ENCODE results near the gene PTPRE.

The PTPRE gene

GRCh38 chr10:127882801-127883459 is 24.0 kb upstream of the PTPRE start:
- DNase-seq (ENCODE audit: low spot score): no peak

DNA sequence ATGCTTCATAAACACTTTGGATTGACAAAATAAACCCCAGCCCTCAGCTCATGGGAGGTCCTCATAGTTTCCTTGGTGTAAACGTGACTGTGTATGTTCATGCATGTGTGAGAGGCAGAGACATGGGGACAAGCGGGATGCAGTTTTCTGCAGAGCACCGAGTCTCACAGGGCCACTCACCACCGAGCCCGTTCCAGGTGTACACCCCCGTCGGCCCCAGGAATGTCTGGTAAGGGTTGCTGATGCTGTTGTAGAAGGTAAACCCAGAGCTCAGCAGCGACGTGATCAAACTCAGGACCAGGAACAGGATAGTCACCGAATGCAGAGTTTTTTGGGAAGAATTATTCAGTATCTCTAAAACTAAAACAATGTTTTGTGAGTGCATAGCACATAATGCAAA is 23.4 kb upstream of the PTPRE start:
- no peak for DNase-seq (ENCODE audit: low spot score)

DNA sequence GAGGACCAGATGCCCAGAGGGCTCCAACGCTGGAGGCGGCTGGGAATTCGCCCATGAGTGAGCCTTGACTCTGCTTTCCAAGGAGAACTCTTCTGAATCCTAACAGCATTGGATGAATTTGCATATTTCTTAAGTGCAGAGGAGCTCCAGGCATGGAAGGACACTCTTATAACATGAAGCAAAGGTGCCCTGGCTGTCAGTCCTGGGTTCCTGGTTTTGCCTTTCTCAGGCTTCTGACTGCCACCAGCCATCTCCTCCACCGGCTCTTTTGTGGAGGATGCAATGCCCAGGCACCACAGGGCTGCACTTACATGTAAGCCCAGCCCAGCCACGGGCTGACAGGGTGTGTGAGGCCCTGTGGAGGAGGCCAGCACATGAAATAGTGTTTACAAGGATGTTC is 22.4 kb upstream of the PTPRE start:
- no peak for DNase-seq (ENCODE audit: low spot score)

DNA sequence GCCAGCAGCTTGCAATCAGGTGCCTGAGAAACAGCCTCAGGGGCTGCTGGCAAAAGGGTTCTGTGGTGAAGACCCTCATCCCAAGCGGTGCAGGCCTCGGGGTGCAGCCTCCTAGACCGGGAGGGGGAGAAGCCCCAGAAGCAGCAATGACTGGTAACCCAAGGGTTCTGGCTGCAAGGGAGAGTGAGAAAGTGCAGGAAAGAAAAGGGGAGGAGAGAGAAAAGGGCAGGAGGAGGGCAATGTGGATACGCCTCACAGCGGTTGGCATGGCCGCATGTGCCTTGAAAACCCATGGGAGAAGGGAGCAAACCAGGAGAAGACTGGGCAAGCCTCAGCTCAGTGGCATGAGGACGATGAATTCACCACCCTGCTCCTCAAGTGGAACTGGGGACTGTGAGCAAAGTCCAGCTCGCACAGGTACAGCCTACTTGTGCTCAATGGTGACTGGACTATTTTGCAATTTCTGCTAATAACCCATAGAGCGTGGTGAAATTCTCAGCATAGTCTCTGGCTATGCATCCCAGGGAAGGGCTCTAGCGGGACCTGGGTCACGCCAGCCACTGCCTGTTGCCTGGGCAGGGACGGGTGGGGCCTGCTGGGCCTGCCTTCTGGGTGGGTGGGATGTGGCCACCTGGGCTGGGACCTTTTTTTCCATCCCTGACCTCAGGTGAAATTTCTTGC is 20.4 kb upstream of the PTPRE start:
- DNase-seq (ENCODE audit: low spot score): no peak

GRCh38 chr10:127887541-127888415 is 19.1 kb upstream of the PTPRE start:
- no peak for DNase-seq (ENCODE audit: low spot score)

DNA sequence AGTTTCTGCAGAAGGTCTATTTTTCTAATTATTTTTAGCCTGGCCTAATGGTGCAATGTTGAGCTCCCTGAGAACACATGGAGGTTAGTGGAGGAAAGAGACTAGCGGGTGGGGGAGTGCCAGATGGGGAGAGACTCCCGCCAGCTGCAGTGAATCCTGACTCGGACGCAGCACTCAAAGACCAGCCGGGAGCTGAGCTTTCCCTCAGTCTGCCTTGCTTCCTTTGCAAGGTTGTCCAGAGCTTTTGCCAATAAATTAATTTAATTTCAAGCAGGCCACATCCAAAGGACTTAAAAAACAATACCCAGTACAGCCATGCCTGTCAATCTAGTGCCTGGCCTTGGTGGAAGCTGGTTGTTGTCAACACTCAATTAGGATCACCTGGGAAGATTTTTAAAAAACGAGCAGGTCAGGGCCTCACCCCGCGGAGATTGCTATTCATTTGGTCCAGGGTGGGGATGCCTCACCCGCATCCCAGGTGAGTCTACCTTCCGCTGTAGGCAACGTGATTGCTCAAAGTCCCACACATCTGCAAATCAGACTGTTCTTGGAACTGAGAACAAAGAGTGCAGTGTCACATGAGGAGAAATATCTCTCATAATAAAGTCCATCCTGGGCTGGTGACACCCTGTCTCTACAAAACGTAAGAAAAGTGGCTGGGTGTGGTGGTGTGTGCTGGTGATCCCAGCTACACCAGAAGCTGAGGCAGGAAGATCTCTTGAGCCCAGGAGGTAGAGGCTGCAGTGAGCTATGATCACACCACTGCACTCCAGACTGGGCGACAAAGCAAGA is 18.2 kb upstream of the PTPRE start:
- no peak for DNase-seq (ENCODE audit: low spot score)

DNA sequence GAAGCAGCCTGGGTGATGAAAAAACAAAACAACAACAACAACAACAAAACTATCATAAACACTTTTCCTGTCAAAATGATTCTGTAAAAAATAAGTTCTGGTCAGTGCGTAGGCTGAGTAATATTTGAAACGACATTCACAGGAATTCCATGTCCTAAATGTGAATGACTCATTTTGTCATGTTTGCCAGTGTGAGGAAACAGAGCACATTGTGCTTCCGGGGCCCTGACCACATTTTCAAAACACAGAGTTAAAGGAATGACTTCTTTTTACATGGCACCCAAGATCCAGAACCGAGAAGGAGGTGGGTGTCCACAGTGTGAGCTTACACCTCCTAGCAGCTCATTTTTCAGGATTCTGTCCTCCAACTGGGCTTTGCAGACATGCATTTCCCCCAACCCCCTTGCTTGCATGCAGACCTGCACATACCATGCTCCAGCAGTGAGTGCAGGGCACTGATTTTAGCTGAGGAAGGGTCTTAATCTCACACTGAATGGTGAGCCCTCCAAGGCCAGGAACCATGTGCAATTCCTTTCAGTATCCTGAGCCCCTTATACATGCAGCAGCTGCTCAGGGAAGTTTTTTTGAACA is 17.2 kb upstream of the PTPRE start:
- DNase-seq (ENCODE audit: low spot score): no peak

GRCh38 chr10:127890216-127890615 is 16.7 kb upstream of the PTPRE start:
- no peak for DNase-seq (ENCODE audit: low spot score)

GRCh38 chr10:127890832-127891334 is 16.0 kb upstream of the PTPRE start:
- DNase-seq (ENCODE audit: low spot score): no peak

- DNase-seq (ENCODE audit: low spot score): no peak
These were observed 14.2 kb upstream of the PTPRE start, which contains the start of gene CLRN3 for GRCh38 chr10:127892743-127893142. Gene CLRN3, minus strand, starts transcription at chr10:127892941. Its CDS starts 157 bp downstream, at chr10:127892784.

DNA sequence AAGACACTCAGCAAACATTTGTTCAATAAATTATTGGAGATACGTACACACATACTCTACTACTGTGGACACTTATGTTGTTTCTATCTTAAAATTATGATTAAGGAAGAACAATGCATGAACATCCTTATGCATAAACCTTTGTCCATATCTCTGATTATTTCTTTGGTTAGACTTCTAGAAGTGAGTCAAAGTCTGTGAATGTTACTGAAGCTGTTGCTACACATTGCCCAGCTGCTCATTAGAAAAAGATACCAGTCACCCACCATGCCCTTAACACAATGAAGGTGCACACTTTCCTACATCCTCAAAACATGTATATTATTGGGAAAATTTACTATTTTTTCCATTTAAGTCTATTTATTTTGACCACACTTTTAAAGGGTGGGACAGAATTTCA is 12.8 kb upstream of the PTPRE start:
- DNase-seq (ENCODE audit: low spot score): no peak

DNA sequence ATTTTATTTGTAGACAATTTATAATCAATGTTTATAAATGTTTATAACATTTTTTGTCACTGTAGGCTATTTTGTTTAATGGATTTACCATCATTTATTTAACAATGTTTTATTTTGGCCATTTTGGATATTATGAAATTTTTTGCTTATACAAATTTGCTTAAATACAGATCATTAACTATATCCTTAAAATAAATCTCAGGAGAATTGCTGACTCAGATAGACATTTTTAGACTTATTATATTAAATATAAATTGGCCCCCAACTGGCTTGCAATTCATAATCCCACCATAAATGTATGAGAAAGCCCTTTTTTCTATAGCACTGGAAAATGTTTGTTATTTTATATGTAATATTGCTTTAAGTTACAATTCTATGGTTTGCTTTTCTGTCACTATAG is 10.3 kb upstream of the PTPRE start:
- DNase-seq (ENCODE audit: low spot score): no peak

DNA sequence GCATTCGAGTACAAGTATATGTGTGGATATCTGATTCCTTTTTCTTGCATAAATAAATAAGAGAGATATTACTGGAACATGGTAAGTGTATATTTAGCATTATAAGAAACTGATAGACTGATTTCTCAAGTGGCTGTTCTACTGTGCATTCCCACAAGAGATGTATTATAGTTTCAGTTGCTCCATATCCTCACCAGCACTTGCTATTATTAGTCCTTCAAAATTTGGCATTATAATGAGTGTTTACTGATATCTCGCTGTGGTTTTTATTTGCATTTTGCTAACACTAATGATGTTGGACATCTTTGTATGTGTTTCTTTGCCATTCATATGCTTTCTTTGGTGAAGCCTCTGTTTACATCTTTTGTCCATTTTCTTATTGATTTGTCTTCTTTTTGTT is 9.7 kb upstream of the PTPRE start:
- no peak for DNase-seq (ENCODE audit: low spot score)

DNA sequence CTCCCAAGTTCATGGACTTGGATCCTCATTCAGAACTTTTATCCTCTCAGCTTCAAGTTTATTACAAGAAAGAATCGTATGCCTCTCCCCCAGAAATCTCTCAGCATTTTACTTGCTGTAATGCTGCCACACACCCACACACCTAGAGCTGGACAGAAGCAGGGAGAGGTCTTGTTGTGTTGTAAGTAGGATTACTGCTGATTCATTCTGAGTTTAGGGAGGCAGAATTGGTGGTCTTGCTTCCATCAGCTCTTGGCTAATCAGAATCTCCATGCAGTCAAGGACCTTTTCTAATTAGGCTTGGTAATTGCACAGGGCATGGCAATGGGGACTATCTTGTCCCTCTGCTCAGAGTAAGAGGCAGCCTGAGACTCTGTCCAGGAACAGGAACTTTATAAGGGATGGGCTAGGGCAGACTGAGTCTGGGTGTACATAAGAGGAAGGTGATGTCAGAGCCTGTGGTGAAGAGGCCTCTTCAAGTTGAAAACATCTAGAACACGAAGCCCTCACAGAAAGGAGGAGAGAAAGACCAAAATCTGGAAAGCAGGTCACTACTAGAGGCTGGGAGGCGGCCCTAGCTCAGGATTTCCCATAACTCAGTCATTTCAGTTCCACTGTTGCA is 7.0 kb upstream of the PTPRE start:
- no peak for DNase-seq (ENCODE audit: low spot score)

GRCh38 chr10:127903789-127904188 is 3.1 kb upstream of the PTPRE start:
- no peak for DNase-seq (ENCODE audit: low spot score)

DNA sequence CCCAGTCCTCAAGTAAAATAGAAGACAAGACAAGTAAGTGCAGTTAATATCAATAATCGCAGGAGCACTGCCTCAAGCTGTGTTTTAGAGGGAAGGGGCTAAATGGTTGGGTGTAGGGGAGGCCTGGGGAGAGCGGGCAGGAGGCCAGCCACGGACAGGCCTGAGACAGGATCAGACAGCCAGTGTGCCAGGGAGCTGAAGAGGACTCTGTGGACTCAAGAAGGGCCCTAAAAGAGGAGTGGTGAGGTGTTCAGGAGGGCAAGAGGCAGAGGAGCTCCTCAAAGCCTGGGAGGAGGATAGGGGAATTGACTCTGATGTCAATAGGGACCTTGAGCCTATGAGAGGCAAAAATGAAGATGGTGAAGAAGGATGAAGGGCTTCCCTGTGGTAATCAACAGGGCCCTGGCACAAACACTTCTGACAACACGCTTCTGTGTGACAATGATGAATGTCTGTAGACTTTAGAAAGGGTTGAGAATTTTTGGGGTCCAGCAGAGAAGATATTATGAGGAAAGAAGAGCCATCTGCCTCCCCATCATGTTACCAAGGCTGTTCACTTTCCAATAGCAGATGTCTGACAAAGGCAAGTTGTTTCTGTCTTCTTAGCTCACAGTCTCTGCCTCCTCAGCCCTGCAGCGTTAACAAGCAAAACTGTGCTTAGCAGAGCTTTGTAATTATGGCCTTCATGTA is 2.4 kb upstream of the PTPRE start:
- no peak for DNase-seq (ENCODE audit: low spot score)

DNA sequence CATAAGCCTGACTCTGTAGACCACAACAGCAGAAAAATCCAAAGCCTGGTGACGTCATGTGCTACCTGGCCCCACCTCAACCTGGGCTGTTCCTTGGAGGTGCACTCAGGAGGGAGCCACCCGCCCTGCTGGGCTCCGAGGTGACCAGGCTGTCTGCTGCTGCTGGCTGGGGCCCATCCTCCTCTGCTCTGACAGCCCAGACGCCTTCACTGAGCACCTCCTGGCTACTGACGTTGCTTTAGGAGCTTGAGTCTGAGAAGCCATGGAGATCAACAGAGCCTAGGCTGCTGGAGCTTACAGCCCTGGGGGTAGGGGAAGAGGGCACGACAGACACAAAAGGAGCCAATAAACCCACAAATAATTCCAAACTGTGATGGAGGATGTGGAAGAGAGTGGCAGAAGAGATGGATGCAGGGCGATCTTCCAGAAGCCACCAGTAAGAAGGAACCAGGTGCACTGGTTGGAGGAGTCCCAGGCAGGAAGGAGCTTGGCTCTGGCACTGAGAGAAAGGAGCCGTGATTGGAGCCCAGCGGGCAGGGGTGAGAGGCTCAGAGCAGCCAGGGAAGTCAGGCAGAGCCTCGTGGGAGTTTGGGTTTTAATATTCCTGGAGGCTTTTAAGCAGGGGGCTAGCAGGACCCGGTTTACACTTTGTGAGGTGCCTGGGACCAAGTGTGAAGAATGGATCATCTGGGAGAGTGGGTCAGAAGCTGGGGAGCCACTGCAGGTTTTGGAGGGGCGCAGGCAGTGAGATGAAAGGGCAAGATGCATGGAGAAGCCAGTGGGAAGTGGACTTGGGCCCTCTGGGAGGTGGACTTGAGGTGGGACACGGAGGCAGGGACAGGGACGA is 1.7 kb upstream of the PTPRE start:
- no peak for DNase-seq (ENCODE audit: low spot score)

DNA sequence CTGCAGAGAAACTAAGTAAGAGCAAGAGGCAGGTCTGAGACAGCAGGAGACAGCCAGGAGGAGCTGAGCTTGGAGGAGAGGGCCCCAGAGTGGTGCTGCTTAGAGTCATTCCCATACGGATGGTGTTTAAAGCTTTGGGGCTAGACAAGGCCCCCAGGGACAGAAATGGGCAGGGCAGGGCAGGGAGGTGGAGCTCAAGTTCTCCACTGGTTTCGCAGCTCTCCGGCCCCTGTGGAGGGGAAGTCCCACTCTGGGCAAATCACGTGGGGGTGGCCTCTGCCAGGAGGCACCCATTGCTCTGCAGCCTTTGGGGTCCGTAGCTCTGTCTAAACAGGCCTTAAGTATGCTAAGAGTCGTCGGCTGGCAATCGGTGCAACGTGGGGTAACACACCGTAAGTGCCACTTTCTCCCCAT is 1.0 kb upstream of the PTPRE start:
- no peak for DNase-seq (ENCODE audit: low spot score)
